Tibial artery (tissue), 4 donors: ENCODE results near the gene SLC41A3.
A peak's percentile ranks its signal among the peaks of the same experiment; 100 is the strongest.

Experiments
- DNase-seq, 2 donors: peaks; one replicate each; pipeline ENCODE4 v3.0.0-alpha.2; 2019
- H3K27ac ChIP-seq, 2 donors: fragments of 200-600 bp; sonication (generic) in 1 of 2; 1 replicate in 1 of 2; 2 replicates in 1 of 2; pipeline ENCODE4 v1.5.1; 2018 to 2019; ENCODE audit warnings: mild to moderate bottlenecking in 1 of 2
- H3K27me3 ChIP-seq, 2 donors: fragments of 200-600 bp; sonication (generic) in 1 of 2; one replicate each; pipeline versions ENCODE4 v1.5.1 to v1.6.0; 2016 to 2019
- H3K36me3 ChIP-seq, 3 donors: fragments of 200-600 bp; sonication (generic) in 2 of 3; one replicate each; pipeline ENCODE4 v1.5.1; 2016 to 2019; ENCODE audit warnings: mild to moderate bottlenecking in 2 of 3
- H3K4me1 ChIP-seq, 4 donors: fragments of 200-600 bp; sonication (generic) in 2 of 4; 1 replicate in 3 of 4; 2 replicates in 1 of 4; pipeline ENCODE4 v1.5.1; 2016 to 2019
- H3K4me3 ChIP-seq, 2 donors: fragments of 200-600 bp; sonication (generic) in 1 of 2; 1 replicate in 1 of 2; 2 replicates in 1 of 2; pipeline ENCODE4 v1.5.1; 2018 to 2019; ENCODE audit warnings: mild to moderate bottlenecking in 2 of 2
- H3K9me3 ChIP-seq, 3 donors: fragments of 200-600 bp; sonication (generic) in 1 of 3; one replicate each; pipeline ENCODE4 v1.5.1; 2016 to 2019
- intact Hi-C: fragments of 100-400 bp; cut with DNase I; formaldehyde crosslinking; loops from one replicate; pipeline ENCODE4 v1.15.0; 2023; ENCODE audit warnings: low total_unique reads
- TF ChIP-seq, protein P1 (sequence below), 2 experiments: fragments of 200-600 bp in 1 of 2; fragments of 450-650 bp in 1 of 2; IDR thresholded peaks; one replicate each; pipeline ENCODE4 v1.5.1; 2017 to 2019; ENCODE audit warnings: antibody characterized with exemption in 2 of 2, mild to moderate bottlenecking in 1 of 2, moderate library complexity in 1 of 2

SLC41A3 gene

GRCh38 chr3:126130981-126131745 lies 47.2 kb upstream of the SLC41A3 start:
- Histone ChIP-seq H3K4me3 (no peak overlapping the region), H3K27me3 (no peaks in the 10 kb centered on the region), H3K9me3 (no peaks in the 10 kb centered on the region), H3K36me3 (peaks cover 0 to 5% (median 0%) of the 10 kb centered on the region in 3 donors), H3K4me1 (peaks cover 0 to 13% (median 3%) of the 10 kb centered on the region in 4 donors), H3K27ac (no peak overlapping the region)
- intact Hi-C loops: loop anchor here (5.0 to 10.0 kb wide), 2 partner anchors 64 to 261 kb away; partner anchors contain the start of gene CFAP100
- peak; percentile 15 to 53 for DNase-seq
- TF ChIP-seq, protein P1, sequence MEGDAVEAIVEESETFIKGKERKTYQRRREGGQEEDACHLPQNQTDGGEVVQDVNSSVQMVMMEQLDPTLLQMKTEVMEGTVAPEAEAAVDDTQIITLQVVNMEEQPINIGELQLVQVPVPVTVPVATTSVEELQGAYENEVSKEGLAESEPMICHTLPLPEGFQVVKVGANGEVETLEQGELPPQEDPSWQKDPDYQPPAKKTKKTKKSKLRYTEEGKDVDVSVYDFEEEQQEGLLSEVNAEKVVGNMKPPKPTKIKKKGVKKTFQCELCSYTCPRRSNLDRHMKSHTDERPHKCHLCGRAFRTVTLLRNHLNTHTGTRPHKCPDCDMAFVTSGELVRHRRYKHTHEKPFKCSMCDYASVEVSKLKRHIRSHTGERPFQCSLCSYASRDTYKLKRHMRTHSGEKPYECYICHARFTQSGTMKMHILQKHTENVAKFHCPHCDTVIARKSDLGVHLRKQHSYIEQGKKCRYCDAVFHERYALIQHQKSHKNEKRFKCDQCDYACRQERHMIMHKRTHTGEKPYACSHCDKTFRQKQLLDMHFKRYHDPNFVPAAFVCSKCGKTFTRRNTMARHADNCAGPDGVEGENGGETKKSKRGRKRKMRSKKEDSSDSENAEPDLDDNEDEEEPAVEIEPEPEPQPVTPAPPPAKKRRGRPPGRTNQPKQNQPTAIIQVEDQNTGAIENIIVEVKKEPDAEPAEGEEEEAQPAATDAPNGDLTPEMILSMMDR (IDR thresholded peaks at IDR 0.05): no peak

- Histone ChIP-seq H3K27ac (no peak overlapping the region), H3K9me3 (no peaks in the 10 kb centered on the region), H3K27me3 (no peaks in the 10 kb centered on the region), H3K4me1 (peaks cover 0 to 13% (median 3%) of the 10 kb centered on the region in 4 donors), H3K36me3 (no peaks in the 10 kb centered on the region), H3K4me3 (no peak overlapping the region)
- TF ChIP-seq, protein P1 (IDR thresholded peaks at IDR 0.05): no peak
- intact Hi-C loops: loop anchor here (5.0 to 10.0 kb wide), 2 partner anchors 65 to 262 kb away; partner anchors contain the start of gene CFAP100
- peak; percentile 18 to 51 for DNase-seq
Observed at GRCh38 chr3:126130081-126130855, 46.3 kb upstream of the SLC41A3 start.

GRCh38 chr3:126129398-126129891 lies 45.5 kb upstream of the SLC41A3 start:
- Histone ChIP-seq H3K27me3 (no peaks in the 10 kb centered on the region), H3K4me1 (peaks cover 0 to 11% (median 3%) of the 10 kb centered on the region in 4 donors), H3K4me3 (no peak overlapping the region), H3K27ac (no peak overlapping the region), H3K36me3 (no peaks in the 10 kb centered on the region), H3K9me3 (no peaks in the 10 kb centered on the region)
- TF ChIP-seq, protein P1 (IDR thresholded peaks at IDR 0.05): no peak
- DNase-seq: peak; percentile 26 to 65
- intact Hi-C loops: no loop called here

DNA sequence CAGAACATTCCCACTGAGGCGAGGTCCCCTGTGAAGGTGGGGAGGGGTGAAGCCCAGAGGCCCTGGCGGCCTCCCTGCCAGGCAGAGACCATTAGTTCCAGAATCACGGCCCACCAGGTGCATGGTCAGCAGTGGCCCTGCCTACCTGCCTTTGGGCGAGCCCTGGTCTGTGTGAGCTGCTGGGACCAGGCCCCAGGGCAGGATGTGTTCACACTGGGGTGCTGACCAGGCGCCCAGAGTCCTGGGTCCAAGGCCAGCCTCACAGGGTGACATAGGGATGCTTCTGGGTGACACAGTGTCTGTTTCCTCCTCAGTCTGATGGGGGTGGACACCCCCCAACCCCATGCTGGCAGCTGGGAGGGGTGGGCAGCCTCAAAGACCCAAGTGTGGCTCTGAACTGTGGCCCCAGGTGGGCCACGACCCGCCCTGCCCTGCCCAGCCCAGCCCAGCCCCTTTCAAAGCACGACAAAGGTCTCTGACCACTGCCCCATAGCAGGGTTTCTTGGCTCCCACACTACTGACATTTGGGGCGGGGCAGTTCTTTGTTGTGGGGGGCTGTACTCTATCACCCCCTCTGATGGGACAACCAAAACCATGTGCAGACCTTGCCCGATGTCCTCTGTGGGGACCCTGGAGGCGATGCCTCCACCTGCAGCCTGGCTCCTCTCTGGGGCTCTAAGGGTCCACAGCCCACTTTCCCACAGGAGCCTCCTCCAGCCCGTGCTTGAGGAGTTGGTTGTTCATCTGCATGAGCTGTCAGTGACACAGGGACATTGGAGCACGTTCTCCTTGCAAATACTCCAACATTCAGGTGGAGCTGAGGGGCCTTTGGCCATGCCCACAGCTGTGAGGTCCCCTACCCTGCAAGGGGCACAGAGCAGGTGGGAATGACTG lies 44.8 kb upstream of the SLC41A3 start:
- H3K27me3 ChIP-seq: no peaks in the 10 kb centered on the region
- H3K9me3 ChIP-seq: no peaks in the 10 kb centered on the region
- no peaks in the 10 kb centered on the region for H3K36me3 ChIP-seq
- H3K4me3 ChIP-seq: no peak overlapping the region
- DNase-seq: peak; percentile 10 to 53
- H3K27ac ChIP-seq: no peak overlapping the region
- intact Hi-C loops: no loop called here
- peaks cover 0 to 7% (median 0%) of the 10 kb centered on the region in 4 donors for H3K4me1 ChIP-seq
- TF ChIP-seq, protein P1 (IDR thresholded peaks at IDR 0.05): no peak

GRCh38 chr3:126127904-126128303 lies 44.0 kb upstream of the SLC41A3 start:
- H3K4me1 ChIP-seq: peaks cover 0 to 7% (median 0%) of the 10 kb centered on the region in 4 donors
- no peaks in the 10 kb centered on the region for H3K9me3 ChIP-seq
- DNase-seq: peak in 1 of 2 donors; percentile 31
- TF ChIP-seq, protein P1 (IDR thresholded peaks at IDR 0.05): no peak
- no peaks in the 10 kb centered on the region for H3K36me3 ChIP-seq
- H3K27ac ChIP-seq: no peak overlapping the region
- H3K4me3 ChIP-seq: no peak overlapping the region
- H3K27me3 ChIP-seq: no peaks in the 10 kb centered on the region
- intact Hi-C loops: no loop called here
